Subcutaneous abdominal adipose tissue (tissue), 5 donors: Measurements from ENCODE around the gene PCDHGA11.
"Not testable (repeated sequence)": the region's sequence is repeated elsewhere in the genome, so short reads cannot be mapped to it uniquely, and the experiment has no call there.

Experiments used
- H3K27ac ChIP-seq: one replicate; pipeline ENCODE4 v1.7.0; 2013; ENCODE audit warnings: low read depth, mild to moderate bottlenecking, inconsistent platforms, low read length, moderate library complexity
- H3K27me3 ChIP-seq, 5 donors: one replicate each; pipeline ENCODE4 v1.7.0; 2013; ENCODE audit warnings: low read length in 5 of 5, inconsistent platforms in 1 of 5; ENCODE audit not compliant: control insufficient read depth in 5 of 5, insufficient read depth in 4 of 5
- H3K36me3 ChIP-seq, 5 donors: one replicate each; pipeline ENCODE4 v1.7.0; 2013; ENCODE audit warnings: low read length in 5 of 5; ENCODE audit not compliant: control insufficient read depth in 5 of 5, insufficient read depth in 5 of 5
- H3K4me1 ChIP-seq, 5 donors: one replicate each; pipeline ENCODE4 v1.7.0; 2013; ENCODE audit warnings: low read length in 5 of 5, mild to moderate bottlenecking in 3 of 5, moderate library complexity in 1 of 5; ENCODE audit not compliant: control insufficient read depth in 5 of 5, insufficient read depth in 5 of 5
- H3K4me3 ChIP-seq, 5 donors: one replicate each; pipeline ENCODE4 v1.7.0; 2013; ENCODE audit warnings: low read length in 5 of 5, low read depth in 1 of 5
- H3K9ac ChIP-seq, 5 donors: one replicate each; pipeline ENCODE4 v1.7.0; 2013; ENCODE audit warnings: low read length in 5 of 5, mild to moderate bottlenecking in 4 of 5, moderate library complexity in 3 of 5
- H3K9me3 ChIP-seq, 5 donors: one replicate each; pipeline ENCODE4 v1.7.0; 2013; ENCODE audit warnings: low read length in 5 of 5; ENCODE audit not compliant: control insufficient read depth in 5 of 5
- donor health status: healthy.
- donor health status: healthy.
- donor health status: healthy.
- donor health status: healthy.
- donor health status: healthy.

Gene PCDHGA11

GRCh38 chr5:141420855-141421488, at the start of gene PCDHGA11:
PCDHGA11 (plus strand) TSS chr5:141421051; CDS start chr5:141421228, 177 bp downstream.
- no peak within 1 kb of the TSS for H3K27ac ChIP-seq
- H3K27me3 ChIP-seq, result peaks cover 0 to 10% (median 6%) of the 10 kb centered on the region in 5 donors
- peak within 1 kb of the TSS in 2 of 5 donors; percentile 1 to 5 for H3K9ac ChIP-seq
- no peaks in the 10 kb centered on the region for H3K36me3 ChIP-seq
- peaks cover 42 to 77% (median 71%) of the 10 kb centered on the region in 5 donors for H3K9me3 ChIP-seq
- peak within 1 kb of the TSS; percentile 45 to 68 (median 66) for H3K4me3 ChIP-seq
- peaks cover 0 to 34% (median 14%) of the 10 kb centered on the region in 5 donors for H3K4me1 ChIP-seq

- H3K27me3 ChIP-seq, result peaks cover 0 to 11% (median 9%) of the 10 kb centered on the region in 5 donors
- peaks cover 0 to 5% (median 0%) of the 10 kb centered on the region in 5 donors for H3K4me1 ChIP-seq
- H3K9me3 ChIP-seq, result peaks cover 48 to 76% (median 68%) of the 10 kb centered on the region in 5 donors
- no peak overlapping the region for H3K9ac ChIP-seq
- H3K4me3 ChIP-seq, result peak overlapping the region; percentile 32 to 58 (median 54)
- H3K27ac ChIP-seq, result no peak overlapping the region
- H3K36me3 ChIP-seq, result no peaks in the 10 kb centered on the region
Observed at GRCh38 chr5:141371572-141372475, 49.0 kb upstream of the PCDHGA11 start.

- peaks cover 53 to 80% (median 78%) of the 10 kb centered on the region in 5 donors for H3K9me3 ChIP-seq
- H3K36me3 ChIP-seq, result no peaks in the 10 kb centered on the region
- H3K4me1 ChIP-seq, result peaks cover 0 to 5% (median 0%) of the 10 kb centered on the region in 5 donors
- H3K4me3 ChIP-seq, result peak within 1 kb of the TSS; percentile 45 to 68 (median 59)
- no peak within 1 kb of the TSS for H3K27ac ChIP-seq
- peaks cover 0 to 11% (median 9%) of the 10 kb centered on the region in 5 donors for H3K27me3 ChIP-seq
- no peak within 1 kb of the TSS for H3K9ac ChIP-seq
Observed at GRCh38 chr5:141373673-141374317, 47.1 kb upstream of the PCDHGA11 start, which contains the start of gene PCDHGA6. PCDHGA6 (plus strand) TSS chr5:141373891; CDS start chr5:141374084, 193 bp downstream.

- H3K27ac ChIP-seq, result no peak overlapping the region
- H3K27me3 ChIP-seq, result peaks cover 0 to 11% (median 9%) of the 10 kb centered on the region in 5 donors
- H3K9me3 ChIP-seq, result peaks cover 53 to 82% (median 77%) of the 10 kb centered on the region in 5 donors
- no peak overlapping the region for H3K9ac ChIP-seq
- H3K4me1 ChIP-seq, result peaks cover 0 to 5% (median 0%) of the 10 kb centered on the region in 5 donors
- H3K4me3 ChIP-seq, result peak overlapping the region; percentile 45 to 68 (median 59)
- no peaks in the 10 kb centered on the region for H3K36me3 ChIP-seq
Observed at GRCh38 chr5:141374627-141375026, 46.2 kb upstream of the PCDHGA11 start.

- not testable (repeated sequence) for H3K36me3 ChIP-seq, H3K27ac ChIP-seq, H3K4me1 ChIP-seq, H3K9ac ChIP-seq
- Histone ChIP-seq H3K9me3 (peaks cover 52 to 73% (median 70%) of the 10 kb centered on the region in 5 donors), H3K4me3 (peak overlapping the region; percentile 29 to 59 (median 49)), H3K27me3 (peaks cover 0 to 11% (median 9%) of the 10 kb centered on the region in 5 donors)
Observed at GRCh38 chr5:141375444-141376155, 45.3 kb upstream of the PCDHGA11 start.

GRCh38 chr5:141382469-141383294, 38.2 kb upstream of the PCDHGA11 start, which contains the start of gene PCDHGA7:
PCDHGA7 (plus strand) TSS chr5:141382742; CDS start chr5:141382900, 158 bp downstream.
- peaks cover 0 to 4% (median 0%) of the 10 kb centered on the region in 5 donors for H3K4me1 ChIP-seq
- H3K9ac ChIP-seq, result no peak within 1 kb of the TSS
- peaks cover 0 to 11% (median 0%) of the 10 kb centered on the region in 5 donors for H3K27me3 ChIP-seq
- no peaks in the 10 kb centered on the region for H3K36me3 ChIP-seq
- peaks cover 33 to 71% (median 64%) of the 10 kb centered on the region in 5 donors for H3K9me3 ChIP-seq
- H3K27ac ChIP-seq, result no peak within 1 kb of the TSS
- peak within 1 kb of the TSS; percentile 51 to 78 (median 64) for H3K4me3 ChIP-seq

- peak overlapping the region in 4 of 5 donors; percentile 51 to 65 (median 62) for H3K4me3 ChIP-seq
- no peak overlapping the region for H3K27ac ChIP-seq
- H3K36me3 ChIP-seq, result no peaks in the 10 kb centered on the region
- H3K27me3 ChIP-seq, result peaks cover 0 to 11% (median 0%) of the 10 kb centered on the region in 5 donors
- H3K4me1 ChIP-seq, result peaks cover 0 to 4% (median 0%) of the 10 kb centered on the region in 5 donors
- no peak overlapping the region for H3K9ac ChIP-seq
- H3K9me3 ChIP-seq, result peaks cover 34 to 69% (median 65%) of the 10 kb centered on the region in 5 donors
Observed at GRCh38 chr5:141383345-141383744, 37.5 kb upstream of the PCDHGA11 start.

GRCh38 chr5:141384471-141385267, 36.2 kb upstream of the PCDHGA11 start:
- Histone ChIP-seq H3K4me1 (peaks cover 0 to 4% (median 0%) of the 10 kb centered on the region in 5 donors), H3K27me3 (peaks cover 0 to 11% (median 0%) of the 10 kb centered on the region in 5 donors), H3K4me3 (peak overlapping the region in 4 of 5 donors; percentile 23 to 64 (median 42)), H3K36me3 (no peaks in the 10 kb centered on the region), H3K27ac (no peak overlapping the region), H3K9ac (no peak overlapping the region), H3K9me3 (peaks cover 35 to 78% (median 74%) of the 10 kb centered on the region in 5 donors)
